ENCODE measurements around the gene CFAP119.

The CFAP119 gene

GRCh38 chr16:30736995-30737793 lies 24.7 kb downstream of the CFAP119 start:
- Histone ChIP-seq H3K36me3 (ENCODE audit: control insufficient read depth, insufficient read depth, low read length) (peaks cover 89% of the 10 kb centered on the region), H3K4me3 (ENCODE audit: extremely low read depth, insufficient read depth, low read length, poor library complexity, severe bottlenecking) (no peak overlapping the region), H3K9me3 (ENCODE audit: control insufficient read depth, low read length) (no peaks in the 10 kb centered on the region), H3K4me1 (ENCODE audit: control insufficient read depth, insufficient read depth, low read length, poor library complexity, severe bottlenecking) (peaks cover 33% of the 10 kb centered on the region), H3K27ac (ENCODE audit: low read depth, low read length, severe bottlenecking) (no peak overlapping the region)
- WGBS, 2 experiments (ENCODE audit: insufficient coverage in 2 of 2): 97 to 99% methylated on average over 15 to 17 of the region's 17 CpGs

GRCh38 chr16:30731411-30731810 lies 30.5 kb downstream of the CFAP119 start:
- no peak overlapping the region for H3K4me3 ChIP-seq (ENCODE audit: extremely low read depth, insufficient read depth, low read length, poor library complexity, severe bottlenecking)
- peaks cover 97% of the 10 kb centered on the region for H3K36me3 ChIP-seq (ENCODE audit: control insufficient read depth, insufficient read depth, low read length)
- WGBS, 2 experiments (ENCODE audit: insufficient coverage in 2 of 2): 96 to 100% methylated on average over 1 to 2 of the region's 3 CpGs
- no peaks in the 10 kb centered on the region for H3K9me3 ChIP-seq (ENCODE audit: control insufficient read depth, low read length)
- no peak overlapping the region for H3K27ac ChIP-seq (ENCODE audit: low read depth, low read length, severe bottlenecking)
- H3K4me1 ChIP-seq (ENCODE audit: control insufficient read depth, insufficient read depth, low read length, poor library complexity, severe bottlenecking): no peaks in the 10 kb centered on the region

- no peaks in the 10 kb centered on the region for H3K4me1 ChIP-seq (ENCODE audit: control insufficient read depth, insufficient read depth, low read length, poor library complexity, severe bottlenecking)
- no peaks in the 10 kb centered on the region for H3K9me3 ChIP-seq (ENCODE audit: control insufficient read depth, low read length)
- no peak overlapping the region for H3K4me3 ChIP-seq (ENCODE audit: extremely low read depth, insufficient read depth, low read length, poor library complexity, severe bottlenecking)
- H3K36me3 ChIP-seq (ENCODE audit: control insufficient read depth, insufficient read depth, low read length): peaks cover 97% of the 10 kb centered on the region
- WGBS, 2 experiments (ENCODE audit: insufficient coverage in 2 of 2): 96 to 97% methylated on average over 13 to 15 of the region's 17 CpGs
- H3K27ac ChIP-seq (ENCODE audit: low read depth, low read length, severe bottlenecking): no peak overlapping the region
These were observed 32.8 kb downstream of the CFAP119 start for GRCh38 chr16:30728899-30729672.

- 80 to 100% methylated on average over 1 to 2 of the region's 6 CpGs for WGBS, 2 experiments (ENCODE audit: insufficient coverage in 2 of 2)
These were observed 33.5 kb downstream of the CFAP119 start for GRCh38 chr16:30728321-30728720.

GRCh38 chr16:30725418-30725792 lies 36.5 kb downstream of the CFAP119 start:
- WGBS, 2 experiments (ENCODE audit: insufficient coverage in 2 of 2): 100% methylated on average over 1 of the region's 3 CpGs; no CpG with 5 or more reads in 1 of the 2 experiments
- Histone ChIP-seq H3K36me3 (ENCODE audit: control insufficient read depth, insufficient read depth, low read length) (peaks cover 99% of the 10 kb centered on the region), H3K4me3 (ENCODE audit: extremely low read depth, insufficient read depth, low read length, poor library complexity, severe bottlenecking) (no peak overlapping the region), H3K9me3 (ENCODE audit: control insufficient read depth, low read length) (no peaks in the 10 kb centered on the region), H3K4me1 (ENCODE audit: control insufficient read depth, insufficient read depth, low read length, poor library complexity, severe bottlenecking) (no peaks in the 10 kb centered on the region), H3K27ac (ENCODE audit: low read depth, low read length, severe bottlenecking) (no peak overlapping the region)

More at GRCh38 chr16:30728321-30728720, 33.5 kb downstream of the CFAP119 start:
- Histone ChIP-seq H3K4me3 (ENCODE audit: extremely low read depth, insufficient read depth, low read length, poor library complexity, severe bottlenecking) (no peak overlapping the region), H3K9me3 (ENCODE audit: control insufficient read depth, low read length) (no peaks in the 10 kb centered on the region), H3K4me1 (ENCODE audit: control insufficient read depth, insufficient read depth, low read length, poor library complexity, severe bottlenecking) (no peaks in the 10 kb centered on the region), H3K36me3 (ENCODE audit: control insufficient read depth, insufficient read depth, low read length) (peaks cover 97% of the 10 kb centered on the region), H3K27ac (ENCODE audit: low read depth, low read length, severe bottlenecking) (no peak overlapping the region)

GRCh38 chr16:30724641-30725417 lies 37.0 kb downstream of the CFAP119 start:
- Histone ChIP-seq H3K4me1 (ENCODE audit: control insufficient read depth, insufficient read depth, low read length, poor library complexity, severe bottlenecking) (no peaks in the 10 kb centered on the region), H3K36me3 (ENCODE audit: control insufficient read depth, insufficient read depth, low read length) (peaks cover 99% of the 10 kb centered on the region), H3K9me3 (ENCODE audit: control insufficient read depth, low read length) (no peaks in the 10 kb centered on the region), H3K4me3 (ENCODE audit: extremely low read depth, insufficient read depth, low read length, poor library complexity, severe bottlenecking) (no peak overlapping the region), H3K27ac (ENCODE audit: low read depth, low read length, severe bottlenecking) (no peak overlapping the region)
- 96 to 97% methylated on average over 10 to 17 of the region's 23 CpGs for WGBS, 2 experiments (ENCODE audit: insufficient coverage in 2 of 2)

- no peaks in the 10 kb centered on the region for H3K9me3 ChIP-seq (ENCODE audit: control insufficient read depth, low read length)
- peaks cover 97% of the 10 kb centered on the region for H3K36me3 ChIP-seq (ENCODE audit: control insufficient read depth, insufficient read depth, low read length)
- H3K4me1 ChIP-seq (ENCODE audit: control insufficient read depth, insufficient read depth, low read length, poor library complexity, severe bottlenecking): no peaks in the 10 kb centered on the region
- H3K27ac ChIP-seq (ENCODE audit: low read depth, low read length, severe bottlenecking): no peak overlapping the region
- 97 to 98% methylated on average over 12 of the region's 12 CpGs for WGBS, 2 experiments (ENCODE audit: insufficient coverage in 2 of 2)
- H3K4me3 ChIP-seq (ENCODE audit: extremely low read depth, insufficient read depth, low read length, poor library complexity, severe bottlenecking): no peak overlapping the region
These were observed 38.0 kb downstream of the CFAP119 start for GRCh38 chr16:30723725-30724355.

GRCh38 chr16:30722916-30723315 lies 38.9 kb downstream of the CFAP119 start:
- H3K36me3 ChIP-seq (ENCODE audit: control insufficient read depth, insufficient read depth, low read length): peaks cover 97% of the 10 kb centered on the region

GRCh38 chr16:30722443-30722842 lies 39.4 kb downstream of the CFAP119 start:
- Histone ChIP-seq H3K36me3 (ENCODE audit: control insufficient read depth, insufficient read depth, low read length) (peaks cover 97% of the 10 kb centered on the region), H3K9me3 (ENCODE audit: control insufficient read depth, low read length) (no peaks in the 10 kb centered on the region), H3K4me1 (ENCODE audit: control insufficient read depth, insufficient read depth, low read length, poor library complexity, severe bottlenecking) (no peaks in the 10 kb centered on the region), H3K27ac (ENCODE audit: low read depth, low read length, severe bottlenecking) (no peak overlapping the region), H3K4me3 (ENCODE audit: extremely low read depth, insufficient read depth, low read length, poor library complexity, severe bottlenecking) (no peak overlapping the region)
- WGBS, 2 experiments (ENCODE audit: insufficient coverage in 2 of 2): 93 to 96% methylated on average over 3 to 6 of the region's 6 CpGs

More at GRCh38 chr16:30722916-30723315, 38.9 kb downstream of the CFAP119 start:
- H3K4me1 ChIP-seq (ENCODE audit: control insufficient read depth, insufficient read depth, low read length, poor library complexity, severe bottlenecking): no peaks in the 10 kb centered on the region
- H3K9me3 ChIP-seq (ENCODE audit: control insufficient read depth, low read length): no peaks in the 10 kb centered on the region
- no peak overlapping the region for H3K4me3 ChIP-seq (ENCODE audit: extremely low read depth, insufficient read depth, low read length, poor library complexity, severe bottlenecking)
- WGBS, 2 experiments (ENCODE audit: insufficient coverage in 2 of 2): 95 to 97% methylated on average over 9 of the region's 10 CpGs
- H3K27ac ChIP-seq (ENCODE audit: low read depth, low read length, severe bottlenecking): no peak overlapping the region

GRCh38 chr16:30721606-30722005 lies 40.3 kb downstream of the CFAP119 start:
- 60 to 100% methylated on average over 1 of the region's 1 CpG for WGBS, 2 experiments (ENCODE audit: insufficient coverage in 2 of 2)
- Histone ChIP-seq H3K36me3 (ENCODE audit: control insufficient read depth, insufficient read depth, low read length) (peaks cover 98% of the 10 kb centered on the region), H3K27ac (ENCODE audit: low read depth, low read length, severe bottlenecking) (no peak overlapping the region), H3K4me3 (ENCODE audit: extremely low read depth, insufficient read depth, low read length, poor library complexity, severe bottlenecking) (no peak overlapping the region), H3K9me3 (ENCODE audit: control insufficient read depth, low read length) (no peaks in the 10 kb centered on the region), H3K4me1 (ENCODE audit: control insufficient read depth, insufficient read depth, low read length, poor library complexity, severe bottlenecking) (no peaks in the 10 kb centered on the region)

Measured in mesodermal cell (in vitro differentiated cells).